C4-2B (cell line): ENCODE measurements around the gene CES4A.

Experiments
- CTCF ChIP-seq: fragments of 450-650 bp; conservative IDR thresholded peaks from 2 replicates; pipeline ENCODE4 v1.5.1; 2017; ENCODE audit warnings: mild to moderate bottlenecking
- ZFX ChIP-seq: fragments of 450-650 bp; IDR thresholded peaks from 2 replicates; pipeline ENCODE4 v1.6.1; 2017

DNA sequence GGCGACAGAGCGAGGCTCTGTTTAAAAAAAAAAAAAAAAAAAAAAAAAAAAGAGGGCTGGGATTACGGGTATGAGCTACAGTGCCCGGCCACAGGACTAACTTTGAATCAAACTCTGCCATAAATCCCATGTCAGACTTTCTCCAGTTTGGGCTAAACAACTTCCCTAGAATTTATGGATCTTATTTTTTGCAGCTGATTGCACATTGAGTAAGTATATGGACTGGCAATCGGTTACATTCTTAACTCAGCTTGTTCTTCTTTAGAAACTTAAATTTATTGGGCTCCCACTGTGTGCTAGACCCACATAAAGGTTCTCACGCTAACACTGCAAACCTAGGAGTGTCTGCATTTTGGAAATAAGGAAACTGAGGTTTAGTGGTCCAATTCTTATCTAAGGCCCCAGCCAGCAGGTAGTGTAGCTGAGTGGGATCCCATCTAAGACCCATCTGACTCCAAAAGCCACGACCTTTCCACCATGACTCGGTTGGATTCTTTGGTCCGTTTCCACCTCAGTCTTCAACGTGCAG lies 39.8 kb downstream of the CES4A start:
- no peak; the same call in 1 of the 2 replicates for TF ChIP-seq CTCF
- TF ChIP-seq ZFX = no peak
